ENCODE data around the gene TAX1BP3. TPM values are rescaled to one million over a fixed set of nuclear protein-coding genes. Genes with fewer than 3 reads are reported as not detected.
A peak's percentile ranks its signal among the peaks of the same experiment; 100 is the strongest.

TAX1BP3 gene
- total RNA-seq, 1 donor from 2014 or later, result 136 TPM

DNA sequence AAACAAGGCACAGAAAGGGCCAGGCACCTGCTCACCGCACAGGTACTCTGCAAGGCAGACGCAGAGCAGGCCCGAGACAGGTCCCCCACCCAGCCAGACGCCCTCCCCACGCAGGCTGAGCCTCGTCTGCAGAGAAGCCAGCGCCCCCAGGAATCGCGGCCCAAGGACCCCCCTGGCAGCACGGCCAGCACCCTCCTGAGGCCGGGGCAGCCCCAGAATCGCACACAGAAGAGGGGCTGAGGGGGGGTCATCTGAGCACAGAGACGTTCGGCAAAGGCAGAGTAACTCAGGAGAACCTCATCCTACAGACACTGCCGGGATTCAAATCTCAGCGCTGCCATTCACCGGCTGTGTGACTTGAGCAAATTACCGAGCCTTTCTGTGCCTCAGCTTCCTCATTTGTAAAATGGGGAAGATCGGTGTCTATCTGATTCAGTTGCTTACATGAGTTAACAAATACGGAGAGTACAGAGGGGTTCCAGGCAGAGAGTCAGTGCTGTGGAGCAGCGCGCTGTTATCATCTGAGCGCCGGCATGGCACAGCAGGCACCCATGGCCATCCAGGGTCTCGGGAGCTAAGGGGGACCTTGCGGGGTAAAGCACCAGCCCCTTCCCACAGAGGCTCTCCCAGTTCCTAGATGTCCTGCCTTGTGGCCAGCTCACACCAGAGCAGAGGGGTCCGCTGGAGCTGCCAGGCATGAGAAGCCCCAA is 10.6 kb upstream of the TAX1BP3 start:
- H3K27ac Mint-ChIP-seq, result no peak overlapping the region
- H3K36me3 Mint-ChIP-seq, result no peaks in the 10 kb centered on the region
- no peak for DNase-seq (ENCODE audit: low spot score in 2 of 2, unreplicated experiment in 2 of 2)
- H3K4me3 Mint-ChIP-seq, result no peak overlapping the region
- TF ChIP-seq, protein P1, sequence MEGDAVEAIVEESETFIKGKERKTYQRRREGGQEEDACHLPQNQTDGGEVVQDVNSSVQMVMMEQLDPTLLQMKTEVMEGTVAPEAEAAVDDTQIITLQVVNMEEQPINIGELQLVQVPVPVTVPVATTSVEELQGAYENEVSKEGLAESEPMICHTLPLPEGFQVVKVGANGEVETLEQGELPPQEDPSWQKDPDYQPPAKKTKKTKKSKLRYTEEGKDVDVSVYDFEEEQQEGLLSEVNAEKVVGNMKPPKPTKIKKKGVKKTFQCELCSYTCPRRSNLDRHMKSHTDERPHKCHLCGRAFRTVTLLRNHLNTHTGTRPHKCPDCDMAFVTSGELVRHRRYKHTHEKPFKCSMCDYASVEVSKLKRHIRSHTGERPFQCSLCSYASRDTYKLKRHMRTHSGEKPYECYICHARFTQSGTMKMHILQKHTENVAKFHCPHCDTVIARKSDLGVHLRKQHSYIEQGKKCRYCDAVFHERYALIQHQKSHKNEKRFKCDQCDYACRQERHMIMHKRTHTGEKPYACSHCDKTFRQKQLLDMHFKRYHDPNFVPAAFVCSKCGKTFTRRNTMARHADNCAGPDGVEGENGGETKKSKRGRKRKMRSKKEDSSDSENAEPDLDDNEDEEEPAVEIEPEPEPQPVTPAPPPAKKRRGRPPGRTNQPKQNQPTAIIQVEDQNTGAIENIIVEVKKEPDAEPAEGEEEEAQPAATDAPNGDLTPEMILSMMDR (IDR thresholded peaks at IDR 0.05; ENCODE audit: unreplicated experiment), result no peak
- no peaks in the 10 kb centered on the region for H3K9me3 Mint-ChIP-seq
- H3K4me1 Mint-ChIP-seq, result no peaks in the 10 kb centered on the region
- H3K27me3 Mint-ChIP-seq (ENCODE audit: low read depth), result peaks cover 35% of the 10 kb centered on the region

DNA sequence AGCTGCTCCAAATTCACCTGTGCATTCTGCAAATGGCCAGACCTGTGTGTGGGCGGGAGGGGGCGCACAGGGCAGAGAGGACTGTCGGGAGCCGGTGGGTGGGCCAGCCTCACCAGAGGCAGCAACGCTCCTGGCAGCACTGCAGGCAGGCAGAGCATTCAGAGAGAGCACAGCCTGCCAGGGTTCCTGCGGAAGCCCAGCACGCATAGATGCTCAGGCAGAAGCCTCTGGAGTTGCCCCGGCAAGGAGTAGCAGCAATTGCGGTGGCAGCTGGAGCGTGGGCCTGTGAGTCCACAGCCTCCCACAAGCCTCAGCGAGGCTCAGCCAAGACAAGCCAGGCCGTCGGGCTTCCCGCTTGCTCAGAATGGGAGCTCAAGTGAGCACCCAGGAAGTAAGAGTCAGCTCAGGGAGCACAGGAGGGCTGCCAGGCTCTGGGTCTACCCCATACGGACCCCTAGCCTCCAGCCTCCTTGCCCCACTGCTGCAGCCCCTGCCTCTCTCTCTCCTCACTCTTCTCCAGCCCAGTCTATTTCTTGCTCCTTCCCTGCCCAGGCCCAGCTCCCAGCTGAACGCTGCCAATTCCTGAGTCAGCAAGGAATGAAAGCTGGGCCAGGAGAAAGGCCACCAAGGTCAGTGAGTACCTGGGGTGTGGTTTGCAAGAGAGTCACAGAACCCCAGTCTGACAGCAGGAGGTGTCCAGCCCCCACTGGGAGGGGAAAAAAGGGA is 9.9 kb upstream of the TAX1BP3 start:
- H3K9me3 Mint-ChIP-seq, result no peaks in the 10 kb centered on the region
- H3K36me3 Mint-ChIP-seq, result no peaks in the 10 kb centered on the region
- no peak overlapping the region for H3K4me3 Mint-ChIP-seq
- TF ChIP-seq, protein P1 (IDR thresholded peaks at IDR 0.05; ENCODE audit: unreplicated experiment), result no peak
- H3K4me1 Mint-ChIP-seq, result no peaks in the 10 kb centered on the region
- H3K27ac Mint-ChIP-seq, result no peak overlapping the region
- DNase-seq (ENCODE audit: low spot score in 2 of 2, unreplicated experiment in 2 of 2), result no peak
- peaks cover 32% of the 10 kb centered on the region for H3K27me3 Mint-ChIP-seq (ENCODE audit: low read depth)

DNA sequence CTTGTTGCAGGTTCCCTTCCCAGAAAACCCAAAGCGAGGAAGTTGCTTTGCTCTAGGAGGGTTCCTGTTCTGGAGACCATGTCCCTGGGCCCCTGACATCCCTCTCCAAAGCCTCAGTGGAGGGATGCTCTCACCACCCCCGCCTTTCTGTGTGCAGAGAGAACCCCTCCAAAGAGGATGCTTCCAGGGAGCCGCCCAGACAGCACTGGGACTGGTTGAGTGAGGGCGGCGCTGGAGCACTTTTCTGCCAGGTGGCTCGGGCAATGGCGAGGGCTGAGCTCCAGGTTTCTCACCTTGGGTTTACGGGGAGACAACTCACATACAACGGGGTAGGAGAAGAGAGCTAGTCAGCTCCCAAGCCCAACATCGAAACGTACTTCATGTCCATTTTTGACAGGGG is 7.5 kb upstream of the TAX1BP3 start:
- Mint-ChIP-seq H3K27ac (no peak overlapping the region), H3K9me3 (no peaks in the 10 kb centered on the region), H3K4me1 (no peaks in the 10 kb centered on the region), H3K4me3 (no peak overlapping the region), H3K27me3 (ENCODE audit: low read depth) (peaks cover 12% of the 10 kb centered on the region), H3K36me3 (peaks cover 3% of the 10 kb centered on the region)
- DNase-seq (ENCODE audit: low spot score in 2 of 2, unreplicated experiment in 2 of 2), result no peak
- TF ChIP-seq, protein P1 (IDR thresholded peaks at IDR 0.05; ENCODE audit: unreplicated experiment), result no peak

DNA sequence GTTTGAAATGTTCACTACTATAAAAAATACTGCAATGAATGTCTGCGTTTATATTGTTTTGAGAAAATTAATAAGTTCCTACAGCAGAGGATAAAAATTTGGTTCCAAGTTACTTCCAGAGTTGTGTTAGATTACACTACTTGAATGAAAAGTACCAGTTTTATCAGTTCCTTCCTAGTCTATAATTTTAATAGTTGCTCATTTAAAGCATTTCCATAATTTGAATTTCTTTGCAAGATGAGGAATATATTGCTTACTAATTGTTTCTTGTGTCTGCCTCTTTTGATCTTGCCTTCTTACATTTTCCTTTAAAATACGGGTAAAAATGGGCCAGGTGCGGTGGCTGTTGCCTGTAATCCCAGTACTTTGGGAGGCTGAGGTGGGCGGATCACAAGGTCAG is 4.2 kb upstream of the TAX1BP3 start:
- H3K36me3 Mint-ChIP-seq, result peaks cover 5% of the 10 kb centered on the region
- H3K9me3 Mint-ChIP-seq, result no peaks in the 10 kb centered on the region
- H3K27me3 Mint-ChIP-seq (ENCODE audit: low read depth), result peaks cover 5% of the 10 kb centered on the region
- TF ChIP-seq, protein P1 (IDR thresholded peaks at IDR 0.05; ENCODE audit: unreplicated experiment), result no peak
- H3K4me1 Mint-ChIP-seq, result peaks cover 9% of the 10 kb centered on the region
- no peak overlapping the region for H3K27ac Mint-ChIP-seq
- DNase-seq (ENCODE audit: low spot score in 2 of 2, unreplicated experiment in 2 of 2), result no peak
- H3K4me3 Mint-ChIP-seq, result no peak overlapping the region

DNA sequence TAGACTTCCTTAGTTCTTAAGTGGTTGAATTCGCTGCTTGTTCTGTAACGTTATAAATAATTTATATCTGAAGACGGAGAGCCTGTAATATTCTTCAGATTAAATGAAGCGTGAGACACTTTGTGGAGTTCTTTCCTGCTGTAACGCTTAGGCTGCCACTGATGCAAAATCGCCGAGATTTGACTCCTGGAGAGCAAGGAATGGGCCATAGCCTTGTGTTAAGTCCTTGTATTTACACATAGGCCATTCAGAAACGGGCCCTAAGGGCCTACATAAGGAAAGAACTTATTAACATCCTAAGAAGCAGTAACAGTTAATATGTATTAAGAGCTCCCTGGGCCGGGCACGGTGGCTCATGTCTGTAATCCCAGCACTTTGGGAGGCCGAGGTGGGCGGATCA is 1.2 kb upstream of the TAX1BP3 start:
- H3K27ac Mint-ChIP-seq, result peak overlapping the region; percentile 94

More for the DNA sequence above, 1.2 kb upstream of the TAX1BP3 start:
- Mint-ChIP-seq H3K4me3 (peak overlapping the region; percentile 85), H3K9me3 (no peaks in the 10 kb centered on the region), H3K27me3 (ENCODE audit: low read depth) (no peaks in the 10 kb centered on the region), H3K4me1 (peaks cover 32% of the 10 kb centered on the region), H3K36me3 (peaks cover 6% of the 10 kb centered on the region)
- TF ChIP-seq, protein P1 (IDR thresholded peaks at IDR 0.05; ENCODE audit: unreplicated experiment), result no peak
- no peak for DNase-seq (ENCODE audit: low spot score in 2 of 2, unreplicated experiment in 2 of 2)

All from mesothelial cell of epicardium (in vitro differentiated cells).